HEK293 (cell line): ENCODE results near the gene CAMK2D.
A peak's percentile ranks its signal among the peaks of the same experiment; 100 is the strongest.

Experiments
- CTCF ChIA-PET: fragments of 350-600 bp; formaldehyde crosslinking; extraction: SDS; loops from one replicate; lab custom pipeline; 2021; ENCODE audit warnings: antibody characterized with exemption; lab: Yijun Ruan, JAX
- POLR2A ChIA-PET: fragments of 300-600 bp; formaldehyde crosslinking; extraction: SDS; loops from one replicate; lab custom pipeline; 2020; ENCODE audit warnings: antibody characterized with exemption, inconsistent platforms; lab: Yijun Ruan, JAX
- H3K27ac ChIP-seq: fragments of 200-500 bp; sonication (Bioruptor generic); 2 replicates; pipeline ENCODE4 v1.5.1; 2014; ENCODE audit warnings: low read depth, low read length, control low read depth, inconsistent platforms; ENCODE audit errors: extremely low read depth
- H3K36me3 ChIP-seq, 2 experiments: fragments of 200-500 bp in 1 of 2; sonication (Bioruptor generic) in 1 of 2; 1 replicate in 1 of 2; 2 replicates in 1 of 2; pipeline ENCODE4 v1.5.1; 2014 to 2017; ENCODE audit warnings: inconsistent platforms in 2 of 2, low read length in 2 of 2; ENCODE audit not compliant: control insufficient read depth in 2 of 2, insufficient read depth in 1 of 2
- H3K4me1 ChIP-seq: fragments of 200-500 bp; sonication (Bioruptor generic); 2 replicates; pipeline ENCODE4 v1.5.1; 2014; ENCODE audit warnings: mild to moderate bottlenecking, low read length, inconsistent platforms; ENCODE audit not compliant: control insufficient read depth, insufficient read depth
- H3K4me3 ChIP-seq: 2 replicates; pipeline ENCODE4 v1.5.1; 2011; ENCODE audit warnings: low read depth, mild to moderate bottlenecking, control low read depth, low read length, moderate library complexity
- H3K9me3 ChIP-seq: fragments of 200-500 bp; sonication (Bioruptor generic); 2 replicates; pipeline ENCODE4 v1.5.1; 2014; ENCODE audit warnings: low read depth, low read length, inconsistent platforms; ENCODE audit not compliant: control insufficient read depth, insufficient read depth
- GLIS1 ChIP-seq: fragments of 450-650 bp; formaldehyde crosslinking; IDR thresholded peaks from 2 replicates; pipeline ENCODE4 v1.5.1; 2016; ENCODE audit warnings: missing biosample characterization, missing genetic modification characterization
- GLIS2 ChIP-seq: fragments of 450-650 bp; formaldehyde crosslinking; IDR thresholded peaks from 2 replicates; pipeline ENCODE4 v1.5.1; 2016; ENCODE audit warnings: missing biosample characterization, missing genetic modification characterization
- KLF16 ChIP-seq: fragments of 450-650 bp; formaldehyde crosslinking; IDR thresholded peaks from 2 replicates; pipeline ENCODE4 v1.5.1; 2017; ENCODE audit warnings: missing biosample characterization, missing genetic modification characterization
- KLF8 ChIP-seq: fragments of 450-650 bp; formaldehyde crosslinking; IDR thresholded peaks from 2 replicates; pipeline ENCODE4 v1.5.1; 2016; ENCODE audit warnings: missing biosample characterization, missing genetic modification characterization
- KLF9 ChIP-seq: fragments of 450-650 bp; formaldehyde crosslinking; IDR thresholded peaks from 2 replicates; pipeline ENCODE4 v1.5.1; 2016; ENCODE audit warnings: missing biosample characterization, missing genetic modification characterization, low read depth
- SP2 ChIP-seq: fragments of 450-650 bp; formaldehyde crosslinking; IDR thresholded peaks from 2 replicates; pipeline ENCODE4 v1.5.1; 2016; ENCODE audit warnings: missing biosample characterization, missing genetic modification characterization
- SP3 ChIP-seq: fragments of 450-650 bp; formaldehyde crosslinking; IDR thresholded peaks from 2 replicates; pipeline ENCODE4 v1.5.1; 2016; ENCODE audit warnings: missing biosample characterization, missing genetic modification characterization
- SP7 ChIP-seq: fragments of 450-650 bp; formaldehyde crosslinking; IDR thresholded peaks from 2 replicates; pipeline ENCODE4 v1.5.1; 2016; ENCODE audit warnings: missing biosample characterization, missing genetic modification characterization
- WT1 ChIP-seq: fragments of 450-650 bp; formaldehyde crosslinking; IDR thresholded peaks from 2 replicates; pipeline ENCODE4 v1.5.1; 2016; ENCODE audit warnings: missing biosample characterization, missing genetic modification characterization
- ZBTB20 ChIP-seq: fragments of 450-650 bp; formaldehyde crosslinking; IDR thresholded peaks from 2 replicates; pipeline ENCODE4 v1.5.1; 2016; ENCODE audit warnings: missing biosample characterization, missing genetic modification characterization
- ZBTB48 ChIP-seq: fragments of 450-650 bp; formaldehyde crosslinking; IDR thresholded peaks from 2 replicates; pipeline ENCODE4 v1.5.1; 2016; ENCODE audit warnings: missing biosample characterization, missing genetic modification characterization
- ZFP41 ChIP-seq: fragments of 450-650 bp; formaldehyde crosslinking; IDR thresholded peaks from 2 replicates; pipeline ENCODE4 v1.5.1; 2016; ENCODE audit warnings: missing biosample characterization, missing genetic modification characterization, borderline replicate concordance
- ZNF24 ChIP-seq: fragments of 450-650 bp; formaldehyde crosslinking; IDR thresholded peaks from 2 replicates; pipeline ENCODE4 v1.5.1; 2016; ENCODE audit warnings: missing biosample characterization, missing genetic modification characterization
- ZNF335 ChIP-seq: fragments of 450-650 bp; formaldehyde crosslinking; conservative IDR thresholded peaks from 2 replicates; pipeline ENCODE4 v1.5.1; 2016; ENCODE audit warnings: missing biosample characterization, missing genetic modification characterization
- ZNF341 ChIP-seq: fragments of 450-650 bp; formaldehyde crosslinking; IDR thresholded peaks from 2 replicates; pipeline ENCODE4; 2016; ENCODE audit warnings: low read depth, missing biosample characterization, missing genetic modification characterization
- ZNF561 ChIP-seq: fragments of 450-650 bp; IDR thresholded peaks from 2 replicates; pipeline ENCODE4 v1.5.1; 2018; ENCODE audit warnings: missing biosample characterization, missing genetic modification characterization, borderline replicate concordance
- ZNF571 ChIP-seq: fragments of 450-650 bp; formaldehyde crosslinking; IDR thresholded peaks from 2 replicates; pipeline ENCODE4 v1.5.0; 2017; ENCODE audit warnings: missing biosample characterization, missing genetic modification characterization
- ZNF701 ChIP-seq: fragments of 450-650 bp; formaldehyde crosslinking; IDR thresholded peaks from 2 replicates; pipeline ENCODE4 v1.5.1; 2016; ENCODE audit warnings: missing biosample characterization, missing genetic modification characterization
- ZSCAN30 ChIP-seq: fragments of 450-650 bp; IDR thresholded peaks from 2 replicates; pipeline ENCODE4 v1.5.1; 2018; ENCODE audit warnings: missing biosample characterization, mild to moderate bottlenecking, missing genetic modification characterization, moderate library complexity
- ZXDB ChIP-seq: fragments of 450-650 bp; formaldehyde crosslinking; IDR thresholded peaks from 2 replicates; pipeline ENCODE4 v1.5.1; 2016; ENCODE audit warnings: missing biosample characterization, missing genetic modification characterization
- TF ChIP-seq, protein P1 (sequence below): fragments of 450-650 bp; formaldehyde crosslinking; IDR thresholded peaks from 2 replicates; pipeline ENCODE4 v1.5.1; 2017; ENCODE audit warnings: missing biosample characterization, missing genetic modification characterization
- TF ChIP-seq, protein P2 (sequence below): fragments of 450-650 bp; formaldehyde crosslinking; IDR thresholded peaks from 2 replicates; pipeline ENCODE4 v1.5.1; 2016; ENCODE audit warnings: missing biosample characterization, missing genetic modification characterization
- TF ChIP-seq, protein P3 (sequence below): fragments of 450-650 bp; formaldehyde crosslinking; optimal IDR thresholded peaks from 2 replicates; pipeline ENCODE3; 2016; ENCODE audit warnings: missing biosample characterization, mild to moderate bottlenecking, missing genetic modification characterization
- TF ChIP-seq, protein P4 (sequence below): fragments of 450-650 bp; formaldehyde crosslinking; conservative IDR thresholded peaks from 2 replicates; pipeline ENCODE4 v1.5.1; 2016; ENCODE audit warnings: low read depth, missing biosample characterization, missing genetic modification characterization

CAMK2D gene

DNA sequence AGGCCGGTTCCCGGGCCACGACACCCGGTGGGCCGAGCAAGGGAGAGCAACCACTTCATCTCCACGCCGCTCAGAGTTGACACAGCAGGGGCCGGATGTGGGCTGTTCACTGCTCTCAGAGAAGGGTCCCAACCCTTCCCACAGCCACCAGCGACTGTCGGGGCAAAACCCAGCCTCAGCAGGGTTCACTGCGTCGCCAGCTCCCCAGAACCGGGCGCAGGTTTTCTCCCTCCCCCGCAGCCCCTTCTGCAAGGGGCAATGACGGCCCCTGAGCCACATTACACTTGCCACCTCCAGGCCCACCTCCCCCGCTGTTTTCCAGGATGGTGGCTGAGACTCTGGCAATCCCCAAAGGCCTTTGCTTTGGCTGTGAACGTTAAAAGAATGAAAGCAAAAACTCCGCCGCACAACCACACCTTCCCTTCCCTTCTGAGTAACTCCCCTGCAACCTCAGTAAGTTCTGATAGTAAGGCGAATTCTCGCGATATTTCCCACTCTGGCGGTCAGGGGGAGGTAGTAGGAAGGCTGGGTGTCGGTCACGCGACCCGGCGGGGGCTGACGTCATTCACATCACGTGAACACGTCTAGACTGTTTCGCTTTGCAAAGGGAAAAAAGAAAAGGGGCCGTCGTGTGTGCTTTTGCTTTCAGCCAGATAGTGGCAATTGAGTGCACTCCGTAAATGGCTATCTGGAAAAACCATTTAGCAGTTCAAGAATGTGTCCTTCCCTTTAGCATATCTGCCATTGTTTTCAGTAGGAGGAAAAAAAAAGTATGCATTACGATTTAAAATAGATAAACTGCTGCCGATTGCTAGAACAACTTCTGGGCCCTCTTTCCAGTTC is 869 bp upstream of the CAMK2D start (continued):
- TF ChIP-seq ZNF571 (no peak), ZNF561 (tag by site-specific recombination) (no peak)
- TF ChIP-seq, protein P1, sequence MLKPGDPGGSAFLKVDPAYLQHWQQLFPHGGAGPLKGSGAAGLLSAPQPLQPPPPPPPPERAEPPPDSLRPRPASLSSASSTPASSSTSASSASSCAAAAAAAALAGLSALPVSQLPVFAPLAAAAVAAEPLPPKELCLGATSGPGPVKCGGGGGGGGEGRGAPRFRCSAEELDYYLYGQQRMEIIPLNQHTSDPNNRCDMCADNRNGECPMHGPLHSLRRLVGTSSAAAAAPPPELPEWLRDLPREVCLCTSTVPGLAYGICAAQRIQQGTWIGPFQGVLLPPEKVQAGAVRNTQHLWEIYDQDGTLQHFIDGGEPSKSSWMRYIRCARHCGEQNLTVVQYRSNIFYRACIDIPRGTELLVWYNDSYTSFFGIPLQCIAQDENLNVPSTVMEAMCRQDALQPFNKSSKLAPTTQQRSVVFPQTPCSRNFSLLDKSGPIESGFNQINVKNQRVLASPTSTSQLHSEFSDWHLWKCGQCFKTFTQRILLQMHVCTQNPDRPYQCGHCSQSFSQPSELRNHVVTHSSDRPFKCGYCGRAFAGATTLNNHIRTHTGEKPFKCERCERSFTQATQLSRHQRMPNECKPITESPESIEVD (tag by site-specific recombination), result no peak
- TF ChIP-seq, all 188 proteins: peak for 41

DNA sequence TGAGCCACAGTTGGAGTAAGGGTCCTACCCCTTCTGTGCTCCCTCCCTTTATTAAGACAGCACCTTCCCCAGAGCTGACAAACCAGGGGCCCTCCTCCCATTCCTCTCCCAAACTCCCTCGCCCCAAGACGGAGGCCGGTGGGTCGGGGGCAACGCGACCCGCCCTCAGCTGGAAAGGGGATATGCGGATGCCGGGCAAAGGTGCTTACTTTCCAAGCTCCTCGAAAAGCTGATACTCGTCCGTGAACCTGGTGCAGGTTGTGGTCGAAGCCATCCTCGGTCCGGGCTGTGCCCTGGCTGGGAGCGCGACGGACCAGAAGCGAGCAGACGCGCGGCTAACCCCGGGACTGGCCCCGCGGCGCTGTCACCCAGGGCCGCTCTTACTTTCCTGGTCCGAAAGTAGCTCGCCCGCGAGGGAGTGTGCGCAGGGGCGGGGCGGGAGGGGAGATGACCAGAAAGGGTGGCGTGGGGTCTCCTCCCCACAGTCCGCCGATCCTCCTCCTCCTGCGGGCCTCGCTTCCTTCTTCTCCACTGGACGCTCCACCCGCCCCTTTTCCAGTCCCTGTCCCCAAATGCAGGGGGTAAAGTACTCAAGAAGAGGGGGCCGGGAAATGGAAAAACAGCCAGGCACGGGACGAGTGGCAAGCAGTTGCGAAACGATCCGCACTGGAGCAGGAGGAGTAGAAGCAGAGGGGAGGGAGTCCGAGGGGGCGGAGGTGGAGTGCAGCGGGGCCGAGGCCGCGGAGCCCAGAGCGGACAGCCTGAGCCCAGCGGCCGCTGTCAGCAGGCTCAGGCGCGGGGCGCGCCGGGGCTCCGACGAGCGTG is 531 bp downstream of the CAMK2D start:
- peak overlapping the region; percentile 83 for H3K4me3 ChIP-seq
- peaks cover 3% of the 10 kb centered on the region; the same call in 1 of the 2 replicates for H3K4me1 ChIP-seq
- no peaks in the 10 kb centered on the region for H3K36me3 ChIP-seq
- ChIA-PET CTCF (interaction anchor here (0.9 kb wide), 1 partner anchor 116 kb away, joined by 3 read pairs; no protein-coding TSS in a partner anchor), POLR2A (interaction anchor here (0.6 to 1.4 kb wide), 3 partner anchors 79 to 213 kb away, joined by 3 to 6 read pairs (median 4); no protein-coding TSS in a partner anchor)
- no peaks in the 10 kb centered on the region for H3K9me3 ChIP-seq
- peak overlapping the region; percentile 91 for H3K27ac ChIP-seq
- TF ChIP-seq KLF9 (tag by site-specific recombination), result peak; percentile 31; the same call in 1 of the 2 replicates
- peak; percentile 29 for TF ChIP-seq ZXDB (tag by site-specific recombination)
- TF ChIP-seq ZBTB48 (tag by site-specific recombination), result peak; percentile 97
- peak; percentile 75 for TF ChIP-seq KLF16 (tag by site-specific recombination)
- peak; percentile 78 for TF ChIP-seq GLIS2 (tag by site-specific recombination)
- TF ChIP-seq, protein P2, sequence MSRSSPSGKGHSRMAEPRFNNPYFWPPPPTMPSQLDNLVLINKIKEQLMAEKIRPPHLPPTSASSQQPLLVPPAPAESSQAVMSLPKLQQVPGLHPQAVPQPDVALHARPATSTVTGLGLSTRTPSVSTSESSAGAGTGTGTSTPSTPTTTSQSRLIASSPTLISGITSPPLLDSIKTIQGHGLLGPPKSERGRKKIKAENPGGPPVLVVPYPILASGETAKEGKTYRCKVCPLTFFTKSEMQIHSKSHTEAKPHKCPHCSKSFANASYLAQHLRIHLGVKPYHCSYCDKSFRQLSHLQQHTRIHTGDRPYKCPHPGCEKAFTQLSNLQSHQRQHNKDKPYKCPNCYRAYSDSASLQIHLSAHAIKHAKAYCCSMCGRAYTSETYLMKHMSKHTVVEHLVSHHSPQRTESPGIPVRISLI (tag by site-specific recombination), result no peak
- TF ChIP-seq, protein P3, sequence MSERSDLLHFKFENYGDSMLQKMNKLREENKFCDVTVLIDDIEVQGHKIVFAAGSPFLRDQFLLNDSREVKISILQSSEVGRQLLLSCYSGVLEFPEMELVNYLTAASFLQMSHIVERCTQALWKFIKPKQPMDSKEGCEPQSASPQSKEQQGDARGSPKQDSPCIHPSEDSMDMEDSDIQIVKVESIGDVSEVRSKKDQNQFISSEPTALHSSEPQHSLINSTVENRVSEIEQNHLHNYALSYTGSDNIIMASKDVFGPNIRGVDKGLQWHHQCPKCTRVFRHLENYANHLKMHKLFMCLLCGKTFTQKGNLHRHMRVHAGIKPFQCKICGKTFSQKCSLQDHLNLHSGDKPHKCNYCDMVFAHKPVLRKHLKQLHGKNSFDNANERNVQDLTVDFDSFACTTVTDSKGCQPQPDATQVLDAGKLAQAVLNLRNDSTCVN, result peak; percentile 76
- TF ChIP-seq ZNF341 (tag by site-specific recombination), result peak; percentile 67
- TF ChIP-seq KLF8 (tag by site-specific recombination), result peak; percentile 54
- no peak for TF ChIP-seq ZNF701 (tag by site-specific recombination)
- TF ChIP-seq ZNF335 (tag by site-specific recombination), result peak; percentile 52; the same call in 1 of the 2 replicates
- TF ChIP-seq ZNF24 (tag by site-specific recombination), result no peak
- TF ChIP-seq GLIS1 (tag by site-specific recombination), result peak; percentile 53; the same call in 1 of the 2 replicates
- 0 out of 2 replicates have a peak, but pooled peaks have one; percentile 16 for TF ChIP-seq WT1 (tag by site-specific recombination)
- 0 out of 2 replicates have a peak, but pooled peaks have one; percentile 3 for TF ChIP-seq SP7 (tag by site-specific recombination)
- no peak for TF ChIP-seq ZSCAN30 (tag by site-specific recombination)
- no peak for TF ChIP-seq ZFP41 (tag by site-specific recombination)
- TF ChIP-seq, protein P4, sequence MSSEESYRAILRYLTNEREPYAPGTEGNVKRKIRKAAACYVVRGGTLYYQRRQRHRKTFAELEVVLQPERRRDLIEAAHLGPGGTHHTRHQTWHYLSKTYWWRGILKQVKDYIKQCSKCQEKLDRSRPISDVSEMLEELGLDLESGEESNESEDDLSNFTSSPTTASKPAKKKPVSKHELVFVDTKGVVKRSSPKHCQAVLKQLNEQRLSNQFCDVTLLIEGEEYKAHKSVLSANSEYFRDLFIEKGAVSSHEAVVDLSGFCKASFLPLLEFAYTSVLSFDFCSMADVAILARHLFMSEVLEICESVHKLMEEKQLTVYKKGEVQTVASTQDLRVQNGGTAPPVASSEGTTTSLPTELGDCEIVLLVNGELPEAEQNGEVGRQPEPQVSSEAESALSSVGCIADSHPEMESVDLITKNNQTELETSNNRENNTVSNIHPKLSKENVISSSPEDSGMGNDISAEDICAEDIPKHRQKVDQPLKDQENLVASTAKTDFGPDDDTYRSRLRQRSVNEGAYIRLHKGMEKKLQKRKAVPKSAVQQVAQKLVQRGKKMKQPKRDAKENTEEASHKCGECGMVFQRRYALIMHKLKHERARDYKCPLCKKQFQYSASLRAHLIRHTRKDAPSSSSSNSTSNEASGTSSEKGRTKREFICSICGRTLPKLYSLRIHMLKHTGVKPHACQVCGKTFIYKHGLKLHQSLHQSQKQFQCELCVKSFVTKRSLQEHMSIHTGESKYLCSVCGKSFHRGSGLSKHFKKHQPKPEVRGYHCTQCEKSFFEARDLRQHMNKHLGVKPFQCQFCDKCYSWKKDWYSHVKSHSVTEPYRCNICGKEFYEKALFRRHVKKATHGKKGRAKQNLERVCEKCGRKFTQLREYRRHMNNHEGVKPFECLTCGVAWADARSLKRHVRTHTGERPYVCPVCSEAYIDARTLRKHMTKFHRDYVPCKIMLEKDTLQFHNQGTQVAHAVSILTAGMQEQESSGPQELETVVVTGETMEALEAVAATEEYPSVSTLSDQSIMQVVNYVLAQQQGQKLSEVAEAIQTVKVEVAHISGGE (tag by site-specific recombination), result peak; percentile 1; the same call in 1 of the 2 replicates
- TF ChIP-seq, protein P1 (tag by site-specific recombination), result no peak
- peak; percentile 36 for TF ChIP-seq SP3 (tag by site-specific recombination)
- TF ChIP-seq ZBTB20 (tag by site-specific recombination), result peak; percentile 51; the same call in 1 of the 2 replicates
- TF ChIP-seq SP2 (tag by site-specific recombination), result peak; percentile 43
